Mononuclear cell (primary cell): Measurements from ENCODE around the gene ENTHD1. TPM values are rescaled to one million over a fixed set of nuclear protein-coding genes. Genes with fewer than 3 reads are reported as not detected.

ENCODE experiments used
- H3K27me3 ChIP-seq: 2 replicates; pipeline ENCODE4 v1.6.0; 2011; ENCODE audit warnings: low read length, control low read depth; ENCODE audit not compliant: insufficient read depth
- H3K4me1 ChIP-seq: 2 replicates; pipeline ENCODE4 v1.5.1; 2011; ENCODE audit warnings: mild to moderate bottlenecking, low read length, control low read depth; ENCODE audit not compliant: insufficient read depth
- H3K4me3 ChIP-seq: 2 replicates; pipeline ENCODE4 v1.5.1; 2011; ENCODE audit warnings: mild to moderate bottlenecking, low read length, moderate library complexity
- H3K9me3 ChIP-seq: 2 replicates; pipeline ENCODE4 v1.5.1; 2011; ENCODE audit warnings: low read depth, mild to moderate bottlenecking, control low read depth, low read length
- total RNA-seq: library from RNA; depleted of rRNA; stranded (reverse); fragments of >200 nt; gene quantifications from one replicate; pipeline ENCODE4 v1.2.3, GENCODE V29; 2012

The ENTHD1 gene
- total RNA-seq, 1 donor: 0.10 TPM

DNA sequence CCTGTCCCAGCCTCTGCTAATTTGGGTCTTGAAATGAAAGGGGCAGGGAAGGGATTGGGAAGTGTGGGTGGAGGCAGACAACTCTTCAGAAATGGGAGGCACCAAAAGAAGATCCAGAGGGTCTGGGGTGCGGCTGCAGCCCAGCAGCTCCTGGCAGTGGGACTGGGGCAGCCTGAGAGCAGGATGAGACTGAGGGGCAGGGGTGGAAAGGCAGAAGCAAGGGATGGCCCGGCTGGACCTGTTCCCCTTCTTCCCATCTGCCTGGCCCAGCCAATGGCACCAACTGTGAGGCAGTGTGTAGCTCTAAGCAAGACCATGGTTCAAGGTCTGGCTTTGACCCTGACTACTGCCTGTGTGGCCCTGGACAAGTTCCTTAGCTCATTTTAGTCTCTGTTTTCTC, 160.4 kb downstream of the ENTHD1 start:
- Histone ChIP-seq H3K4me3 (no peak overlapping the region), H3K9me3 (no peaks in the 10 kb centered on the region), H3K27me3 (peaks cover 3% of the 10 kb centered on the region), H3K4me1 (no peaks in the 10 kb centered on the region)

DNA sequence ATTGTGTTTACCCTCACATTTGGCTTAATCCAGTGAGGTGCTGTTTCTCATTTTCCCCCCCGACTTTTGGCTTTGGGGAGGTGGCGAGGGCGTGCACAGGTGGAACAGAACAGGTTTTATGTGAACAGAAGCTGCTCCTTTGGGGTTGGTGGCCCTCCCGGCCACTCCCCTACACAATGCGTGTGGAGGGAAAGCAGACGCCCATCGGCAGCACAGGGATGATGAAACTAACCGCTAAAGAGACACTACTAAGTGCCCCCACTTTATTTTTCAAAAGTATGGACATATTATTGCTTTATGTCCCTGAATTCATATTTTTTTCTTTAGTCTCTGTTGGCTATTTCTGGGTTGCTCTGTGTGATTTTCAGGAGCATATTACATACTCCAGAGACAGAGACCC, 160.9 kb downstream of the ENTHD1 start:
- H3K4me1 ChIP-seq: no peaks in the 10 kb centered on the region
- H3K9me3 ChIP-seq: no peaks in the 10 kb centered on the region

DNA sequence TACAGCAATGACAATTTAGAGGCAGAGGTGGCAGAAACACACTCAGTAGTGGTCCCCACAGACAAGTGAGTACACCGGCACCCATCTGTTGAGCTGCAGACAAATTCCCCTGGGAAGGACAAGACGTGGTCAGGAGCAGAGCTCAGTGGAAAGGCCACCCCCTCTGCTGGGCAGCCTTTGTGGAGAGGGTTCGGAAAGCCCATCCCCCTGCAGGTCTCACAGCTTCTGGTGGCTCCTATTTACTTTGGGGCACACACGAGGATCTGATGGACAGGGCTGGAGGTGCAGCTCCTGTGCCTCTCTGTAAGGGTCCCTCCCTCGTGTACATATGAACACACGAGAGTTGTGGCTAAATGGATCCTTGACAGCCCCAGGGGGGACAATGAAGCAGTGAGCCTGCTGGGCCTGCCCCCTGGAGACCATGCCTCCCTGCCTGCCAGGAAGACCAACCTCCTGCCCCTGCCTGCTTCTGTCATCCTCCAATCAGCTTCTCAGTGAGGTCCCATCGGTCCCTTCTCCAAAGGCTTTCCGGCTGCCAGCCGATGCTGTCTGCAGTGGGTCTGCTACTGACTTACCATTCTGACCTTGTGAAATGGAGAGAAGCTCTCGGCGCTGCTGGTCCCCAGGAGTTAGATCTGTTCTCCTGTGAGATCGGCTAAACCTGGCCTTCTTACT, 161.5 kb downstream of the ENTHD1 start:
- Histone ChIP-seq H3K4me1 (no peaks in the 10 kb centered on the region), H3K9me3 (no peaks in the 10 kb centered on the region), H3K4me3 (no peak overlapping the region), H3K27me3 (peaks cover 1% of the 10 kb centered on the region)

More for the DNA sequence above, 160.9 kb downstream of the ENTHD1 start:
- H3K4me3 ChIP-seq: no peak overlapping the region
- H3K27me3 ChIP-seq: peaks cover 3% of the 10 kb centered on the region

DNA sequence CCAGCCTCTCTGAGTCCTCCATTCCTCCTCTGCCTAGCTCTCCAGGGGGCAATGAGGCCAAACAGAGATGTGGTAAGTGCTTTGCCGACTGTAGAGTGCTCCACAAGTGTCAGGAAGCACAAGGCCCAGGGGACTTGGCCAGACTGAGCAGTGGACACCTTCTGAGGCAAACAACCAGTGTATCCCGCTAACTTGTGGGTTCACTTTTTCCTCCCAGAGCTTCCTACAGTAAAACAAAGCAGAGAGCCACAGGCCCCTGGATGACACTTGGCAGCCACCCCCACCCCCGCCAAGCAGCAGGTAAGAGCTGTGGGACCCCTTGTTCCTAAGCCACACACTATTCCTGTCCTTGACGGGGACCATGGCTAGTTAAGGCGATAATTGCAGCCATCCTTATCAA, 162.1 kb downstream of the ENTHD1 start:
- H3K4me3 ChIP-seq: no peak overlapping the region
- H3K4me1 ChIP-seq: no peaks in the 10 kb centered on the region
- H3K9me3 ChIP-seq: no peaks in the 10 kb centered on the region
- H3K27me3 ChIP-seq: no peaks in the 10 kb centered on the region

DNA sequence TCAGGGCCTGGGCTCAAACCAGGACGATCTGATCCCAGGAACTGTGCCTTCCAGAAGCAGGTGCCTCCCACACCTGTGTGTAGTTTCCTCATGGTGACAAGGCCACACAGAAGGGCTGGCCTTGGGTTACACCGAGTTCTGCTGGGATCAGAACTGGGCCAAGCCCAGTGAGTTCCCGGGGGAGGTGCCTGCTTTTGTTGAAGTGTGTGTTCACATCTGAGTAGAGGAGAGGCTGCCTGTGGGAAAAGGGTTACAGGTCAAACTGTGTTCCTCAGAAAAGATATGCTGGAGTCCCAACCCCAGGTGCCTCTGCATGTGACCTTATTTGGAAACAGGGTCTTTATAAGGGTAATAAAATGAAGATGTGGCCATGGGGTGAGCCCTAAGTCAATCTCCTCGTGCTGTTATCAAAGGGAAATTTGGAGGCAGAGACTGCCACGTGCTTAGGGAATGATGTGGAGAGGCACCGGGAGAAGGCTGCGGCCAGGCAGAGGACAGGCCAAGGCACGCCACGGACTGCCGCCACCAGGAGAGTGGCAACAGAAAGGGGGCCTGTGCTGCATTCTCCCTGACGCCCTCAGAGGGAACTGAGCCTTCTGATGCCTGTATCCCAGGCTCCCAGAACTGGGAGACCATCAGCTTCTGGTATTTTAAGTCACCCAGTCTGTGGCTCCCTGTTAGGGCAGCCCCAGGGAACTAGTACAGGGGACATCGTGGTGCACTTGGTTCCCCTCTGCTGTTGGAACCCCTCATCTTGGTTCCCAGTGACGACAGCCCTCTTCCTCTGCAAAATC, 164.2 kb downstream of the ENTHD1 start:
- Histone ChIP-seq H3K4me1 (no peaks in the 10 kb centered on the region), H3K27me3 (no peaks in the 10 kb centered on the region), H3K9me3 (no peaks in the 10 kb centered on the region), H3K4me3 (no peak overlapping the region)

DNA sequence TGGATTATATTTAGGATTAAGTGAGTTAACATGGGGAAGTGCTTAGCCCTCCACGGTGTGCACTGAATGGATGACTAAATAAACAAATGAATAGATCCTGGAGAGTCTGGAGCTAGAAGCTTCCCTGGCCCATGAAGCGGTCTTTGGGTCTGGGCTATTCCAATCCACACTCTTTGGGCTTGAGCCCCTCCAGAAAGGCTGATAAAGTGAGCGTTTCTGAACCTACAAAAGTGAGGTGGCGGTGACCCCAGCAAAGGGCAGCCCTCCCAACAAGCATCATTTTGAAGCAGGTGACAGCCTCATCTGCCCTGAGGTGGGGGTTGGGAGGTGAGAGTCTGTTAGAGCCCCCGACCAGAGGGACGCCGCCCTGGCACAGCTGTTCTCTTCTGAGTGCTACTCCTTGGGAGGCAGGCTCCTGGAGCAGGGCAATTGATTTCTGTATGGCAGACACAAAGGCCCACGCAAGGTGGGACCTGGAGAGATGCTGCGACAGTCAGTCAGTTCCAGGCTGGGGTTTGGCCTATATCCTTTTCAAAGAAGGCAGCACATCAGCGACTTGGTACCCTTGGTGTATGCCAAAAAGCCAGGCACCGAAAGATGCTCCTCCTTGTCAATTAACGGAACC, 165.2 kb downstream of the ENTHD1 start:
- no peaks in the 10 kb centered on the region for H3K9me3 ChIP-seq
- H3K4me3 ChIP-seq: no peak overlapping the region

DNA sequence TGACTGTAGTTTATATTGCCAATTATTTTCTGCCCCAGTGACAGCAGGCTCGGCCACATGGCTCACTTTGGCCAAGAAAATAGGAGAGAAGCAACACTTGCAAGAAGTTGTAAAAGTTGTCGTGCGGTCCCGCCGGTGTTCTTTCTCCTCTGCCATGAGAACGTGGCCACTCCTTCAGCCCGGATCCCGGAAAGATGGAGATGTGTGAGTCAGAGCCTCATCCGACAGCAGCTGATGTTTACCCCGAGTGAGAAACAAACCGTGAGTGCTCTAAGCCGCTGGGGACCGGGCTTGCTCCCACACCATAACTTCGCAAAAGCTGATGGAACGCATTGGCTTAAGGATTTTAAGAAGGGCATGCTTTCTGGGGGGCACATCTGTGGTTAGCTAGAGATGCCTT, 166.0 kb downstream of the ENTHD1 start:
- Histone ChIP-seq H3K4me1 (no peaks in the 10 kb centered on the region), H3K9me3 (no peaks in the 10 kb centered on the region), H3K4me3 (no peak overlapping the region), H3K27me3 (no peaks in the 10 kb centered on the region)

More for the DNA sequence above, 165.2 kb downstream of the ENTHD1 start:
- no peaks in the 10 kb centered on the region for H3K27me3 ChIP-seq
- H3K4me1 ChIP-seq: no peaks in the 10 kb centered on the region

DNA sequence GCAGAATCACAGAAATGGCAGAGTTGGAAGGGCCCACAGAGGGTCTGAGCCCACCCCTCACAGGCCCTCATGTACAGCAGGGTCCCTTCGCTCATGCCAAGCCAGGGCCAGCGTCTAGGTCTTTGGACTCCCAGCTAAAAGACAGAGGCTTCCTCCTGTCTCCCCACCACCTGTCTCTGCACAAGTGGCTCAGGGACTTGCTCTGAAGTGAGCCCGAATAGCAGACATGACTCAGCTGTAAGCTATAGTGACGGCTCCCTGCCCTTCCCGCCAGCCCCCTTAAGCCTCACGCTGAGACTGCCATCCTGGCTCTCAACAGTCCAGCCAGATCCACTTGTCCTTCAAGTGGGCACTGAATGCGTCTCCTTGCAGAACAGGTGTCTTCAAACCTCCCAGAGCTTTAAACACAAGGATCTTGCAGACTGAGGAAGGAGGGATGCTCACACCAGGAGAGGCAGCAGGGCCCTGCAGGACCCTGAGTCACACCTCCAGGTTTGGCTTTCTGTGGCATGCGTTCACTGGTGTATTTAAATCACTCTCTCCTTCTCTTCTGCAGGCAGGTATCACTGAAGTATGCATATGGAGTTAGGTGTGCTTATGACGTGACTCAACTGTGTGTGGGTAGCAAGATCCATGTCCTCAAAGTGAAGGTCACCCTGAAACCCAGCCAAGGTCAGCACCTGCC, 168.1 kb downstream of the ENTHD1 start:
- Histone ChIP-seq H3K4me3 (no peak overlapping the region), H3K4me1 (no peaks in the 10 kb centered on the region), H3K27me3 (no peaks in the 10 kb centered on the region), H3K9me3 (no peaks in the 10 kb centered on the region)

DNA sequence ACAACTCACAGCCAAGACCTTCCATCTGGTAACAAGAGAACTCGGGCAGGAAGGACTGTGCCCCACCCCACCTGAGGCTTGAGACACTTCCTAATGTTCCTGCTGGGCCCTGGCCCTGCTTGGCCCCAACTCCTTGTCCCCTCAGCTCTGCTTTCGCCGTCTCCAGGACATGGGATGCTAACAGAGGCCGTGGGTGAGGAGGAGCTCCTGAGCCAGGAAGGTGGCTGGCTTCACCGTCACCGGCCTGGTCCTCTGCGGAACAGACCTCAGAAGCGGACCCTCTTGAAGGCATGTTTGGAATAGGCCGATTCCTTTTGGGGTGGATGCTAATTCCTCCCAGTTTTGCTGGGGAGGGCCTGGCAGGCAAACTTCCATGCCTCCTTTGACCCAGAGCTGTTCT, 168.7 kb downstream of the ENTHD1 start:
- Histone ChIP-seq H3K4me1 (no peaks in the 10 kb centered on the region), H3K9me3 (no peaks in the 10 kb centered on the region), H3K4me3 (no peak overlapping the region), H3K27me3 (no peaks in the 10 kb centered on the region)

DNA sequence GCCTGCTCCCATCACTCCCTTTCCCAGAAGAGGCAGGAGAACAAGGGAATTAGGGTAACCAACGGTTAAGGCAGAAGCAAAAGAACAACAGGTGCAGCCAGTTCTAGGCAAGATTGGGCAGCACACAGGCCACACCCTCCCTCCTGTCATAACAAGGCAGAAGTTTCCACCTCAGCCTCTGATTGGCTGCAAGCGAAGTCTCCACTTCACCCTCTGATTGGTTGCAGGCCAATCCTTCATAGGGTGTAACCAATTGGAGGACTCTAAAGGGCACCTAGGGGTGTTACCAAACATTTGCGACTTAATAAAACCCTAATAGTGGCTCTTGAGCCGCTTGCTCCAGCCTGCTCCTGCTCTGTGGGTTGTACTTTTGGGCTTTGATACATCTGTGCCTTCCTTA, 169.2 kb downstream of the ENTHD1 start:
- no peak overlapping the region for H3K4me3 ChIP-seq
- no peaks in the 10 kb centered on the region for H3K9me3 ChIP-seq
- no peaks in the 10 kb centered on the region for H3K27me3 ChIP-seq
- no peaks in the 10 kb centered on the region for H3K4me1 ChIP-seq

DNA sequence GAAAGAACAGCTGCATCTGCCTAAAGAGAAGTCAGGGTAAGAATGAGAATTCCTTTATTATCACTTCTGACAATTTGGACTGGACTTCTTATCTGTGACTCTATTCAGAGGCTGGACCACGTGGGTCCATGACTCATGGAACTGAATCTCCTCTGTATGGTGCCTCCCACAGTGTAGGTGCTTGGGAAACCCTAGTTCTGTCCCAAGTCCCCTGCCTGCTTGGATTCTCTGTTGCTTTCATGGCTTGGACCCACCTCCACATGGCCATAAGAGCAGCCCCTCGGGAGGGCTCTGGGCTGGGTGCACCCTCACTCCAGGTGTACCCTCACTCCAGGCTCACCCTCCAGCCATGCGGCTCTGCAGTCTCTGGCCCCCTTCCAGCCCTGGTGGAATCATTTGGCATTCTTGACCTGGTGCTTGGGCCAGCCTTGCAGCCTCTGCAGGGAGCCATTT, 169.6 kb downstream of the ENTHD1 start:
- H3K27me3 ChIP-seq: no peaks in the 10 kb centered on the region
- no peak overlapping the region for H3K4me3 ChIP-seq
- no peaks in the 10 kb centered on the region for H3K9me3 ChIP-seq

DNA sequence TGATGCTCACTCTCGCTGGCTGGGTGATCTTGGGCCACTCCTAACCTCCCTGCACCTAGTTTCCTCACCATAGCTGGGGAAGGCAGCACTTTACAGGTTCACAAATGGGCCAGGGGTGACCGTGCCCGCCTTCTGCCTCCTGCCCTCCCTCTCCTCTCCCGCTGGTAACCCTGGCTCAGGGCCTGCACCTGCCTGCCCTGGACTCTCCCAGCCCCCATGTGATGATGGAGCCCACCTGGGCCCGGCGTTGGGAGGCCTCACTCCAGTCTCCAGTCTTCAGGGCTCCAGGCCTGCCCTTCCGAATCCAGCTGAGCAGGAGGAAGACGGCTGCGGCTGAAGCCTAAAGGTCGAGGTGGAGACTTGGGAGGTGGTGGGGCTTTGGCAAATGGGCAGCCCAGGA, 170.1 kb downstream of the ENTHD1 start:
- H3K9me3 ChIP-seq: no peaks in the 10 kb centered on the region
- H3K4me1 ChIP-seq: no peaks in the 10 kb centered on the region
- no peak overlapping the region for H3K4me3 ChIP-seq
- no peaks in the 10 kb centered on the region for H3K27me3 ChIP-seq

More for the DNA sequence above, 169.6 kb downstream of the ENTHD1 start:
- H3K4me1 ChIP-seq: no peaks in the 10 kb centered on the region

DNA sequence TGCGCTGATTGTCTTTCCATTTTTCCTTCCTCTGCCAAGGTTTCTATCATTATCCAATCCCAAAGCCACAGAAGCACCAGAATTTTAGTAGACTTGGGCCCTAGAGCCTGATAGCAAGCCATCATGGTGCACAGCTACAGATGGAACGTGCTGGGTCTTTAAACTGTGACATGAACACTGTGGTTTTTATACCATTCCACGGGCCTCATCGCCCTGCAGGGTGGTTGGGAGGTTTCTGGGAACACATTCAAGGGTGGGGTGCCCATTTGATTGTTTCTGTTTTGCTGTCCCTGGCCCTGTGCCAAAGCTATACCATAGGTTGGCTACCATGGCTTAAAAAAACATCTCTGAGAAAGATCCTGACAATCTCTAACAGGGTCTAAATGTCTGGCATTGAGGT, 171.1 kb downstream of the ENTHD1 start:
- Histone ChIP-seq H3K4me1 (no peaks in the 10 kb centered on the region), H3K9me3 (no peaks in the 10 kb centered on the region), H3K27me3 (no peaks in the 10 kb centered on the region), H3K4me3 (no peak overlapping the region)

DNA sequence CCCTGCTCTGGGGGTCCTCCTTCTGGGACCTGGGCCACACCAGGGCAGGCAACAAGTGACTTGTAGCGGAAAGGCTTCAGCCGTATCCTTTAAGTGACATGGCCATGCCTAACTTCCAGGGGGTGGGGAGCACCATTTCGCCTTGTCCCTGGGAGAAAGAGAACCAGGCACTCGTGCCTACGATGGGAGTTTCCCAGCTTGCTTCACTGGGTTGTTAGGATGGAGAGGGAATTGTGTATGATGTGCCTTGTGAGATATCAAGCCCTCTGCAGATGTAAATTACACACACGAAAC, 171.6 kb downstream of the ENTHD1 start:
- Histone ChIP-seq H3K4me1 (no peaks in the 10 kb centered on the region), H3K9me3 (no peaks in the 10 kb centered on the region), H3K4me3 (no peak overlapping the region), H3K27me3 (no peaks in the 10 kb centered on the region)
